Breast epithelium (tissue), 3 donors: ENCODE results near the gene SMIM5. TPM values are rescaled to one million over a fixed set of nuclear protein-coding genes. Genes with fewer than 3 reads are reported as not detected.

ENCODE experiments used
- total RNA-seq, 3 donors: library from RNA; depleted of rRNA; stranded (reverse); fragments of >200 nt; gene quantifications; one replicate each; pipeline ENCODE4 v1.1.0, GENCODE V29; 2016

SMIM5 gene
- total RNA-seq, 3 donors from 2014 or later: 0.29 to 2.6 (median 0.48) TPM

Other genes starting within 250 kb of the SMIM5 start
- 100 to 1,000 TPM in 1 of 3 donors, 10 to 100 TPM in 2; 72.4 to 104 (median 77.1) TPM for gene GRB2, start 227.8 kb upstream of the SMIM5 start, total RNA-seq
- 10 to 100 TPM; 45.1 to 62.5 (median 51.1) TPM for gene TMEM94, start 176.8 kb upstream of the SMIM5 start, total RNA-seq
- 10 to 100 TPM in 2 of 3 donors, 1 to 10 TPM in 1; 10.0 to 23.3 (median 14.6) TPM for gene CASKIN2, start 117.9 kb upstream of the SMIM5 start, total RNA-seq
- 10 to 100 TPM; 18.4 to 34.7 (median 31.2) TPM for gene TSEN54, start 116.9 kb upstream of the SMIM5 start, total RNA-seq
- gene LLGL2, start 107.7 kb upstream of the SMIM5 start, total RNA-seq: 10 to 100 TPM in 2 of 3 donors, 1 to 10 TPM in 1; 4.6 to 60.2 (median 52.4) TPM
- gene MYO15B, start 45.6 kb upstream of the SMIM5 start, total RNA-seq: 100 to 1,000 TPM in 1 of 3 donors, 10 to 100 TPM in 2; 65.3 to 121 (median 86.6) TPM
- gene RECQL5, start 33.7 kb downstream of the SMIM5 start, total RNA-seq: 10 to 100 TPM; 10.7 to 22.8 (median 14.1) TPM
- 10 to 100 TPM; 68.3 to 89.5 (median 86.1) TPM for gene SAP30BP, start 33.9 kb downstream of the SMIM5 start, total RNA-seq
- 100 to 1,000 TPM in 1 of 3 donors, 10 to 100 TPM in 1, 1 to 10 TPM in 1; 9.8 to 125 (median 67.2) TPM for gene ITGB4, start 88.0 kb downstream of the SMIM5 start, total RNA-seq
- gene GALK1, start 131.8 kb downstream of the SMIM5 start, total RNA-seq: 10 to 100 TPM; 21.9 to 32.1 (median 24.9) TPM
- 10 to 100 TPM; 18.7 to 43.3 (median 28.5) TPM for gene UNK, start 151.4 kb downstream of the SMIM5 start, total RNA-seq
- 10 to 100 TPM in 1 of 3 donors, 1 to 10 TPM in 2; 5.6 to 15.5 (median 8.5) TPM for gene UNC13D, start 211.0 kb downstream of the SMIM5 start, total RNA-seq
- 10 to 100 TPM; 44.9 to 63.2 (median 62.9) TPM for gene WBP2, start 221.9 kb downstream of the SMIM5 start, total RNA-seq
- 10 to 100 TPM; 15.4 to 26.1 (median 23.3) TPM for gene TRIM47, start 245.1 kb downstream of the SMIM5 start, total RNA-seq